ENCODE measurements around the gene LSM14B. TPM values are rescaled to one million over a fixed set of nuclear protein-coding genes. Genes with fewer than 3 reads are reported as not detected.

Gene LSM14B
- total RNA-seq, 1 donor from 2014 or later = 35.1 TPM

- DNase-seq = no peak
- intact Hi-C loops (cut with DNase I) = no loop called here
Measured at GRCh38 chr20:62165762-62166399, 43.6 kb downstream of the LSM14B start.

DNA sequence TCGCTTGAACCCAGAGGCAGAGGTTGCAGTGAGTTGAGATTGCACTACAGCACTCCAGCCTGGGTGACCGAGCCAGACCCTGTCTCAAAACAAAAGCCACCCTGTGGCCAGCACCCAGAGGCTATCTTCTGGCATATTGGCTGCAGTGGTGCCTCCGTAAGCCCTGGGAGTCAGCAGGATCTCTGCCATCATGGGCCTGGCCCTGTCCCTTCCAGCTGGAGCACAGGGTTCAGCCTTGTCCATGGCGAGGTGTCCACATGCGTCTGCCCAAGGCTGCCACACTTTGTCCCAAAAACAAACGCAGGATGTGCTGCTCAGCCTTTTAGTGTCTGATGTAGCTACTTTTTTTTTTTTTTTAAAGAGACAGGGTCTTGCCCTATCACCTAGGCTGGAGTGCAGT, 45.2 kb downstream of the LSM14B start:
- H3K4me3 ChIP-seq = no peak overlapping the region
- DNase-seq (no peak), ATAC-seq (no peak)
- H3K4me1 ChIP-seq = no peaks in the 10 kb centered on the region
- no peak overlapping the region for H3K27ac ChIP-seq
- H3K9me3 ChIP-seq = no peaks in the 10 kb centered on the region
- intact Hi-C loops (cut with DNase I) = no loop called here
- peaks cover 45% of the 10 kb centered on the region for H3K36me3 ChIP-seq
- H3K27me3 ChIP-seq = no peaks in the 10 kb centered on the region
- TF ChIP-seq CTCF (IDR thresholded peaks at IDR 0.05) = no peak

More at GRCh38 chr20:62165762-62166399, 43.6 kb downstream of the LSM14B start:
- Histone ChIP-seq H3K9me3 (no peaks in the 10 kb centered on the region), H3K36me3 (peaks cover 59% of the 10 kb centered on the region), H3K27me3 (no peaks in the 10 kb centered on the region), H3K4me1 (no peaks in the 10 kb centered on the region), H3K4me3 (no peak overlapping the region), H3K27ac (no peak overlapping the region)
- no peak for TF ChIP-seq CTCF (IDR thresholded peaks at IDR 0.05)
- no peak for ATAC-seq

DNA sequence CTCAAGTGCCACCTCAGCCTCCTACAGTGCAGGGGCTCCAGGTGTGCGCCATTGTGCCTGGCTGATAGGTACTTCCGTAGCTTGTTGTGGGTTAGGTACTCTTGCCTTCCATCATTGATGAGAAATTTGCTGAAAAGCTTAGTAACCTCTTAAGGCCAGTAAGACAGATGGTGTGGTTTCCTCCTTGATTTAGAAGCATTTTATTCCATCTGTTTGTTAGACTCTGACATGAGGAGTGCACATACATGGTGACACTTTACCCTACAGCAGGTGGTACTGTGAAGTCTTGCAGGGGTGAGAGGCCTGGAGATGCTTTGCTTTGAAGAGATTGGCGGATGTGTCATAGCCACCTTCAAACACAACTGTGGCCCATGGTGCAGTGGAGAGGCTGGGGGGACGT, 45.8 kb downstream of the LSM14B start:
- ATAC-seq (no peak), DNase-seq (no peak)
- no peaks in the 10 kb centered on the region for H3K4me1 ChIP-seq
- H3K4me3 ChIP-seq = no peak overlapping the region
- peaks cover 43% of the 10 kb centered on the region for H3K36me3 ChIP-seq
- no peak overlapping the region for H3K27ac ChIP-seq
- intact Hi-C loops (cut with DNase I) = no loop called here
- no peaks in the 10 kb centered on the region for H3K27me3 ChIP-seq
- no peaks in the 10 kb centered on the region for H3K9me3 ChIP-seq
- TF ChIP-seq CTCF (IDR thresholded peaks at IDR 0.05) = no peak

DNA sequence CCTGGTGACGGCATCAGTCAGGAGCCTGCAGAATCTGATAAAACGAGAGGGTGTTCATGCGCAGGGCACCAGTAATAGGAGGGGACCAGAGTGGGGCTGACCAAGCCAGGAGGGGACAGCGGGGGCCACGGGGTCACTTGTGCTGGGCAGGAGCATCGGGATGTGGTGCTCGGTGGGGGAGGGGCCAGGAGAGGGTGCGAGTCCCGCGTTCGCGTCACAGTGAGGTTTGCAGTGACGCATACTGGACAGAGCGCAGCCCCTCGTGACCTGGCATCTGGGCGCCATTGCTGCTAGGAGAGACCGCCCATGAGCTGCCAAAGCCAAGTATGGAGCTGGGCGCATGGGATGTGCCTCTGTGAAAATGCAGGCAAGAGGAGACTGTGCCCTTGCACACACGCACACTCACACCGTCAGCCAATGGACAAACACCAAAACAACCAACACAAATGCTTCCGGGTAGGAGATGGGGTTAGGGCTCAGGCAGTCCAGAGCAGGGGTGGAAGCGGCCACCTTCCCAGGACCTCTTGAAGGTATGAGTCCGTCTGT, 46.7 kb downstream of the LSM14B start:
- Histone ChIP-seq H3K27me3 (no peaks in the 10 kb centered on the region), H3K4me3 (no peak overlapping the region), H3K9me3 (no peaks in the 10 kb centered on the region), H3K4me1 (no peaks in the 10 kb centered on the region), H3K36me3 (peaks cover 39% of the 10 kb centered on the region), H3K27ac (no peak overlapping the region)
- no peak for DNase-seq
- ATAC-seq = no peak
- intact Hi-C loops (cut with DNase I) = no loop called here
- no peak for TF ChIP-seq CTCF (IDR thresholded peaks at IDR 0.05)

DNA sequence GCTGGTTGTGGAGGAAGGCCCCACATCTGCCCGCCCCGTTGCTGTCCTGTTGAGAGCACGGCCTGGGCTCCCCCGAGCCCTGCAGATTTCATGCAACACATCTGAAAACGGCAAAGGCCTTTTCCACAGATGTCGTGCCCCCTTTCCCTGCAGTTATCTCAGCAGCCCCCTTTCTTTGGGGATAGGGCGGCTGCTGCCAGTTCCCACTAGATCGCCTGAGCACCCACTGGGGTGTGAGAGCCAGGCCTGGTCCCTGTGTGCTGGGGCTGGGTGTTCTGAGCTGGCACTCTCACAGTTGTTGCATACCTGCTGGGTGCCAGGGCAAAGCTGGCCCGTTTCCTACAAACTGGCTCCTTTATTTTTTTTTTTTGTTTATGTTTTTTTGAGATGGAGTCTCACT, 48.3 kb downstream of the LSM14B start:
- Histone ChIP-seq H3K4me1 (no peaks in the 10 kb centered on the region), H3K36me3 (peaks cover 35% of the 10 kb centered on the region), H3K4me3 (no peak overlapping the region), H3K27me3 (no peaks in the 10 kb centered on the region), H3K9me3 (no peaks in the 10 kb centered on the region), H3K27ac (no peak overlapping the region)
- no peak for ATAC-seq
- intact Hi-C loops (cut with DNase I) = no loop called here
- no peak for DNase-seq
- no peak for TF ChIP-seq CTCF (IDR thresholded peaks at IDR 0.05)
